ENCODE data around the gene ACTL7B.
"Not testable (repeated sequence)": the region's sequence is repeated elsewhere in the genome, so short reads cannot be mapped to it uniquely, and the experiment has no call there.

The ACTL7B gene, protein sequence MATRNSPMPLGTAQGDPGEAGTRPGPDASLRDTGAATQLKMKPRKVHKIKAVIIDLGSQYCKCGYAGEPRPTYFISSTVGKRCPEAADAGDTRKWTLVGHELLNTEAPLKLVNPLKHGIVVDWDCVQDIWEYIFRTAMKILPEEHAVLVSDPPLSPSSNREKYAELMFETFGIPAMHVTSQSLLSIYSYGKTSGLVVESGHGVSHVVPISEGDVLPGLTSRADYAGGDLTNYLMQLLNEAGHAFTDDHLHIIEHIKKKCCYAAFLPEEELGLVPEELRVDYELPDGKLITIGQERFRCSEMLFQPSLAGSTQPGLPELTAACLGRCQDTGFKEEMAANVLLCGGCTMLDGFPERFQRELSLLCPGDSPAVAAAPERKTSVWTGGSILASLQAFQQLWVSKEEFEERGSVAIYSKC

GRCh38 chr9:108855888-108856287, at the start of gene ACTL7B:
Gene ACTL7B (minus strand): TSS chr9:108855986. CDS start chr9:108855930, 56 bp downstream.
- no peak for DNase-seq (ENCODE audit: low spot score)

DNA sequence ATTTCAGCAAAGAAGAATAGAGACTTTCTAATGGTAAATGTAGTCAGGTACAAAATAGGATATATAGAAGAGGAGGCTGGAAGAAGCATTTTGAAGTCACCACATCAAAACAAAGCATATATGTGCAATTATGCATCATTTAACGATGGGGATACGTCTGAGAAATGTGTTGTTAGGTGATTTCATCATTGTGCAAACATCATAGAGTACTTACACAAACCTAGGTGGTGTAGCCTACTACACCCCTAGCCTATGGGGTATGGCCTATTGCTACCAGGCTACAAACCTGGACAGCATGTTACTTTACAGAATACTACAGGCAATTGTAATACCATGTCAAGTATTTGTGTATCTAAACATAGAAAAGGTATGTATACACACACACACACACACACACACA, 49.7 kb upstream of the ACTL7B start:
- DNase-seq (ENCODE audit: low spot score): no peak

- no peak for DNase-seq (ENCODE audit: low spot score)
These were observed 48.4 kb upstream of the ACTL7B start for GRCh38 chr9:108904161-108904560.

GRCh38 chr9:108903420-108904103, 47.8 kb upstream of the ACTL7B start:
- no peak for DNase-seq (ENCODE audit: low spot score)

DNA sequence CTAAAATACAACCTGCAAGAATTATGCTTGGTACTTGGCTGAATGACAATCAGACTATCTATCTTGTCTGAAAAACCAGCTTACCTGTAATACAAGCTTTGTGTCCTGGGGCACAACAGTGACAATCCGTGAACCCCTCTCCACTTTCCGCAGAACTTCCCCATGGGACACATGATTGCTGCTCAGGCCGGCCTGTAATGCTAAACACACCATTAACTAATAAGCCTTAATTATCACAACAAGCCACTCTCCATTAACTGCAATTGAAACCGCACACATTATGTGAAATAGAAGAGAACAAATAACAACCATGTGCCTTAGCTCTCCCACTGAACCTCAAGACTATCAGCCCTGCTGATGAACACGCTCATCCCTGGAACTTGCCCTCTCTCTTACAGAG, 44.4 kb upstream of the ACTL7B start:
- no peak for DNase-seq (ENCODE audit: low spot score)

DNA sequence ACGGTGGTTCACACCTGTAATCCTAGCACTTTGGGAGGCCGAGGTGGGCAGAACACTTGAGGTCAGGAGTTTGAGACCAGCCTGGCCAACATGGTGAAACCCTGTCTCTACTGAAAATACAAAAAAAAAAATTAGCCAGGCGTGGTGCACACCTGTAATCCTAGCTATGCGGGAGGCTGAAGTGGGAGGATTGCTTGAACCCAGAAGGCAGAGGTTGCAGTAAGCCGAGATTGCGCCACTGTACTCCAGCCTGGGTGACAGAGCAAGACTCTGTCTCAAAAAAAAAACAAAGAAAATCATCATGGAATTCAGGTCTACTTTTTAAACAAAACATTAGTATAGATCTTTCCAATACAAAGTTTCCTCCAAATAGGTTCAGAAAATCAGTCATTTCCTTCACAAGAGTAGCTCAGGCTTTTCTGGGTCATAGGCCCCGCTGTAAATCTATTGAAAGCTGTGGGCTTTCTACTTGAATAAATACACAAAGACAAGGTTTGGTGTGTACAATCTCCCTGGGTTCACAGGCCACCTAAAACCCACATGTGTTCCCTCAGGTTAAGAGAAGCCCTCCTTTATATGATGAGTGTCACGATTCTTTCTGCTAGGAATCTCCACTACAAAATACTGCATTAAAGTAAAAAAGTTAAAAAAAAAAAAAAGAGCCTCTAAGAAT, 43.4 kb upstream of the ACTL7B start:
- DNase-seq (ENCODE audit: low spot score): not testable (repeated sequence)

- no peak for DNase-seq (ENCODE audit: low spot score)
These were observed 41.7 kb upstream of the ACTL7B start for GRCh38 chr9:108897324-108898096.

- DNase-seq (ENCODE audit: low spot score): no peak
These were observed 38.6 kb upstream of the ACTL7B start for GRCh38 chr9:108894225-108894997.

DNA sequence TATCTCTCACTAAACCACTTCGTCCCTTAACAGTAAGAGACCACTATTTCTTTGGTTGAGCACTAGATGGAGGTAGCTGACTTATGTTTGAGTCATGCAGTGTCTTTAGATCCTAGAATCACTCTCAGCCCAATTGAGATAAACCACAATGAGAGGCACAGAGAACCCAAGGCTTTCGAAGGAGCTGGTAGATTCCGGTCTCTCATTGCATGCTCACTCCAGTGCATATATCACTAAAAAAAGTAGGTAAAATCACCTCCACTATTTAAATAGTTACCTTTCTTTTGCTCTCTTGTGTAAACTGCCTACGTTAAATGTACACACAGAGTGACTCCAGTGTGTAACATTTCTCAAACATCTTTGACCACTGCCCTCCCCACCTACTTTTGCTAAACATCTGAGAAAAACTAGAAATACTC, 33.9 kb upstream of the ACTL7B start:
- no peak for DNase-seq (ENCODE audit: low spot score)

GRCh38 chr9:108886594-108887271, 30.9 kb upstream of the ACTL7B start:
- DNase-seq (ENCODE audit: low spot score): not testable (repeated sequence)

GRCh38 chr9:108885643-108886348, 30.0 kb upstream of the ACTL7B start:
- no peak for DNase-seq (ENCODE audit: low spot score)

- no peak for DNase-seq (ENCODE audit: low spot score)
These were observed 28.9 kb upstream of the ACTL7B start for GRCh38 chr9:108884701-108885100.

DNA sequence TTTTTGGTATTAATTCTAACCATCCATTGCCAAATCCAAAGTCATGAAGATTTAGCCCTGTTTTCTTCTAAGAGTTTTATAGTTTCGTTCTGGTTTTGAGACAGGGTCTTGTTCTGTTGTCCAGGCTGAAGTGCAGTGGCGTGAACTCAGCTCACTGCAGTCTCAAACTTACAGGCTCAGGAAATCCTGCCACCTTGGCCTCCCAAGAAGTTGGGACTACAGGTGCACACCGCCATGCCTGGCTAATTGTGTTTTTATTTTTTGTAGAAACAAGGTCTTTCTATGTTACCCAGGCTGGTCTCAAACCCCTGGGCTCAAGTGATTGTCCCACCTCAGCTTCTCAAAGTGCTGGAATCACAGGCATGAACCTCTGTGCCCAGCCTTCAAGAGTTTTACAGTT, 27.3 kb upstream of the ACTL7B start:
- DNase-seq (ENCODE audit: low spot score): no peak

DNA sequence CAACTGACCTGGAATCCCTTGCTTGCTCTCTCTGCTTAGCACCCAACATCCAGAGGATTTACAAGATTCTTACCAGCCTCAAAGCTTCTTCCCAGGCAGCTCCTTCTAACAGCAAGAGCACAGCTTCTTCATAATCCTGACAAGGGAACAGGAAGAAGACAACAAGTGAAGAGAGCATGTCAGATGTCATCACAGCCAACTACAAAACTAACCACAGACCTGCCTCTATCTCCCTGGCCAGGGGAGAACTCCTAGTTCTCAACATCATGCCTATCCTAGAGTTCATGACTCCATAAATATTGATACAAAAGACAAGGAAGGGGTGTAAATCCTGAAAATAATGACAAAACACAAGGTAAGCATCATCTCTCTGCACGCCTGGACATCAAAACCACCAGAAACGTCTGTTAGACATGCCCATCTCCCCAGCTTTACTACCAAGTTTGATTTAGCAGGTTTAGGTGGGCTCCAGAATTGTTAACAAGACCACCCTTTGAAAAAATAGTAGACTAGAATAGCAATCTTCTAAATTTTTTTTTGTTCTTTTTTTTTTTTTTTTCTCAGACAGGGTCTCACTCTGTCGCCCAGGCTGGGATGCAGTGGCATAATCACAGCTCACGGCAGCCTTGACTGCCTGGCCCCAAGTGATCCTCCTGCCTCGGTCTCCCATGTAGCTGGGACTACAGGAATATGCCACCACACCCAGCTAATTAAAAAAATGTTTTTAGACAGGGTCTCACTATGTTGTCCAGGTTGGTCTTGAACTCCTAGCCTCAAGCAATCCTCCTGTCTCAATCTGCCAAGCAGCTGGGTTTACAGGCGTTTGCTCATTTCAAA, 26.5 kb upstream of the ACTL7B start:
- no peak for DNase-seq (ENCODE audit: low spot score)

- DNase-seq (ENCODE audit: low spot score): no peak
These were observed 25.0 kb upstream of the ACTL7B start for GRCh38 chr9:108880738-108881316.

DNA sequence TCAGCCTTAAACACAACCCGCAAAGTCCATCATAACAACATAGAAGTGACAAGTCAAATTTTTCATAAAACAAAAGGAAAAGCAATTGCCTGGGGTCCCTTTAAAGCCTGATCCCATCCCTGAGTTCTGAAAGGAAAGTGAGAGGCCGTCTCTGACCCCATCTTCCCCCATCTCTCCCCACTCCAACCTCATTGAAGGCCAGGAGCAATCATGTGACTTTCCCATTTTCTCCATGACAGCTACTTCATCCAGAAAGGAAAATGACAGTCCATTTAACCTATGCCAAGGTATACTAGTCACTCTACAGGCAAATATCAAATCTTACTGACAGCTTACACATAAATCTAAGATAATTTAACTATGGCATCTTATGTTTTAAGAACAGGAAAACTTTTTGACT, 21.7 kb upstream of the ACTL7B start:
- no peak for DNase-seq (ENCODE audit: low spot score)

DNA sequence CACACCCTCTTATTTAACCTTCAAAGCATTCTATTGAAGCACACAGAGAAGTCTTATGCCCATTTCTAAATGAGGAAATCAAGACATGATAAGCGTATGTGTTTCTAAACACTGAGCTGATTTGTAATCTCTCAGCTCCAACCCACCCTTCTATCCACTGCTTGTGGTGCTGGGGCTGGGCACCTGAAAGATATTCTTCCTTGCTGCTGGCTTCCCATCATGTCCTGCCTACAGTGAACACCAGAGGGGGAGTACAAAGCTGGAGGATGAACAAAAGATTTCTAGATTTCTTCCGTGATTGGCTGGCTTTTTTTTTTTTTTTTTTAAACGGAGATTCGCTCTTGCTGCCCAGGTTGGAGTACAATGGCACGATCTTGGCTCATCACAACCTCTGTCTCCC, 20.6 kb upstream of the ACTL7B start:
- DNase-seq (ENCODE audit: low spot score): no peak

GRCh38 chr9:108874058-108874788, 18.4 kb upstream of the ACTL7B start:
- no peak for DNase-seq (ENCODE audit: low spot score)

All from germinal center (tissue), 1 donor.